D721Med (cell line): ENCODE measurements around the gene PRKN.
"Not testable (repeated sequence)": the region's sequence is repeated elsewhere in the genome, so short reads cannot be mapped to it uniquely, and the experiment has no call there.

Experiments
- DNase-seq: peaks from one replicate; pipeline ENCODE4 v3.0.0; 2011; ENCODE audit warnings: low spot score; ENCODE audit not compliant: insufficient read length
- FAIRE-seq: peaks from 2 replicates; lab custom pipeline; 2011; peaks lifted over from hg19 to GRCh38; lab: Jason Lieb, UNC
- CTCF ChIP-seq: IDR thresholded peaks from 2 replicates; pipeline ENCODE4 v1.5.1; 2012; ENCODE audit warnings: mild to moderate bottlenecking, control low read depth; ENCODE audit not compliant: insufficient read depth; ENCODE audit errors: missing control alignments

PRKN gene

GRCh38 chr6:161826512-161826911 lies 901.1 kb downstream of the PRKN start:
- no peak for TF ChIP-seq CTCF
- FAIRE-seq (no peak), DNase-seq (no peak)

DNA sequence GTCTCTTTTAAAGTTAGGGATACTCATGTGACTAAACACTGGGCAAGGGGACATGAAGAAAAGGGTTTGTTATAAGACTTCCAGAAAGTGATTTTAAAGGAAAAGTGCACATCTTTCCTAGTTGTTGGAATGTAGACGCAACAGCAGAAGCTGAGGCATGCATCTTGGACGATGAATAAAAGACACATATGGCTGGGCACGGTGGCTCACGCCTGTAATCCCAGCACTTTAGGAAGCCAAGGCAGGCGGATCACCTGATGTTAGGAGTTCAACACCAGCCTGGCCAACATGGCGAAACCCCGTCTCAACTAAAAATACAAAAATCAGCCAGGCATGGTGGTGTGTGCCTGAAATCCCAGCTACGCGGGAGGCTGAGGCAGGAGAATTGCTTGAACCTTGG lies 905.4 kb downstream of the PRKN start:
- not testable (repeated sequence) for DNase-seq, FAIRE-seq

DNA sequence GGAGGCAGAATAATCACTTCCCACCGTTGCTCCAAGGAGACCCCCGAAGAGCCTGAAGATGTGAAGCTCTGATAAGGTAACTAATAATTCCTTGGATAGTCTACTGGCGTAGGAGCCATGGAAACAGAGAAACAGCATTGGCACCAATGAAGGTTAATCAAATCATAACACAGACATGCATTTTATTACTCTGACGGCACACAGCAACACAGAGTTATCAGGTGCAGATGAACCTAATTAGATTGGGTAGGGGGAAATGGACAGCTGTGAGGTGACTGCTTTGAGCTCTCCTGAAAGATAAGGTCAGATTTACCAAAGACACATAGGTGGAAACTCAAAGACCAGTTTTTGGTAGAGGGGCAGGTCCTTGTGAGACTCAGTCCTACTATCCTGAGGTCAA lies 909.7 kb downstream of the PRKN start:
- no peak for FAIRE-seq
- no peak for TF ChIP-seq CTCF

DNA sequence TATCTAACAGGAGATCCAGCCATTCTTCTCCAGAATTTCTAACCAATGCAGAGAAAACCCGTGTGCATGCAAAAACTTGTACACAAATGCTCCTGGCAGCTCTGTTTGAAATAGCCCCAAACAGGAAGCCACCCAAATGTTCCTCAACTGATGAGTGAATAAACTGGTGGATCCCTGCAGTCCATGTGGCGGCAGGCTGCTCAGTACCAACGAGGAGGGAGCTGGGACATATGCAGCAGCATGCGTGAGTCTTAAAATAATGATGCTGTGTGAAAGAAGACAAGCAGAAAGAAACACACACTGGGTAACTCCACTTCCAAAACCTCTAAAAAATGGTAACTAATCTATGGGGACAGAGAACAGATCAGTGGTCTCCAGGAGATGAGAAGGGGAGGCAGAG lies 911.6 kb downstream of the PRKN start:
- FAIRE-seq = no peak
- TF ChIP-seq CTCF = no peak
- DNase-seq = no peak

More for the DNA sequence above, 909.7 kb downstream of the PRKN start:
- no peak for DNase-seq

DNA sequence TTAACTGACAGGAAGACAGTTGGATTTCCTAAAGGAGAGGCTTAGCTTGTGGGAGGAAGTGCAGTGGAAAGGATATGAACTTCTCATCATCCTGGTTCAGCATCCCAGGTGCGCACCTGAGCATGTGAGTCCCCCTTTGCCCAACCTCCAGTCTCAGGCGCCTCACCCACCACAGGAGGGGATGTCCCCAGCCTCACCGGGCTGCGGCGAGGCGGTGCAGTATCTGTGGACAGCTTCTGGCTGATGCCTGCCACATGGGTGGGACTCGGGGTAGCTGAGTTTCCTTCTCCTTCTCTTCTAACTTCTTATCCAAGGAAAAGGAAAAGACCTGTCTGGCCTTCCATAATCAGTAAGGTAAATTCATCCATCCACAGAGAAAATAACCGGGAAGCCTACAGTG lies 914.4 kb downstream of the PRKN start:
- TF ChIP-seq CTCF = no peak
- FAIRE-seq = no peak
- no peak for DNase-seq

GRCh38 chr6:161809971-161810370 lies 917.6 kb downstream of the PRKN start:
- FAIRE-seq (no peak), DNase-seq (no peak)
- TF ChIP-seq CTCF = no peak

- FAIRE-seq (no peak), DNase-seq (no peak)
- TF ChIP-seq CTCF = no peak
Measured at GRCh38 chr6:161804838-161805237, 922.7 kb downstream of the PRKN start.

- no peak for DNase-seq
- no peak for FAIRE-seq
- no peak for TF ChIP-seq CTCF
Measured at GRCh38 chr6:161803131-161803530, 924.4 kb downstream of the PRKN start.
